ENCODE measurements around the gene RASA3.

Gene RASA3

DNA sequence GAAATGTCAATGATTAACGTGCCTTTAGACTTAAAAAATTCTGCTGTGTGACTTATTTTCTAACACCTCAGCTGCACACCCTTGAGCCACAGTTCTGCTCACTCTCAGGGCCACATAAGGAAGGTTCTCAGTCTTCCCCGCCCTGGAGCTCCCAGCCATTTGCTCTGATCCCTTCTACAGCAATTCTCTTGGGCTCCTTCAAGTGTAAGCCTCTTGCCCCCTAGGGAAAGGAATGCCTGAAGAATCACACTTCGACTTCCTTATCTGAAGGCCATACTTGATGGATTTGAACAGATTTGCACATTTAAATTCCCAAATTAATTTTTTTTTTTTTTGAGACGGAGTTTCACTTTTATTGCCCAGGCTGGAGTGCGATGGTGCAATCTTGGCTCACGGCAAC lies 44.2 kb downstream of the RASA3 start:
- Histone ChIP-seq H3K27ac (no peak overlapping the region), H3K4me3 (no peak overlapping the region)
- no peak for DNase-seq (ENCODE audit: low spot score)
- TF ChIP-seq, protein P1, sequence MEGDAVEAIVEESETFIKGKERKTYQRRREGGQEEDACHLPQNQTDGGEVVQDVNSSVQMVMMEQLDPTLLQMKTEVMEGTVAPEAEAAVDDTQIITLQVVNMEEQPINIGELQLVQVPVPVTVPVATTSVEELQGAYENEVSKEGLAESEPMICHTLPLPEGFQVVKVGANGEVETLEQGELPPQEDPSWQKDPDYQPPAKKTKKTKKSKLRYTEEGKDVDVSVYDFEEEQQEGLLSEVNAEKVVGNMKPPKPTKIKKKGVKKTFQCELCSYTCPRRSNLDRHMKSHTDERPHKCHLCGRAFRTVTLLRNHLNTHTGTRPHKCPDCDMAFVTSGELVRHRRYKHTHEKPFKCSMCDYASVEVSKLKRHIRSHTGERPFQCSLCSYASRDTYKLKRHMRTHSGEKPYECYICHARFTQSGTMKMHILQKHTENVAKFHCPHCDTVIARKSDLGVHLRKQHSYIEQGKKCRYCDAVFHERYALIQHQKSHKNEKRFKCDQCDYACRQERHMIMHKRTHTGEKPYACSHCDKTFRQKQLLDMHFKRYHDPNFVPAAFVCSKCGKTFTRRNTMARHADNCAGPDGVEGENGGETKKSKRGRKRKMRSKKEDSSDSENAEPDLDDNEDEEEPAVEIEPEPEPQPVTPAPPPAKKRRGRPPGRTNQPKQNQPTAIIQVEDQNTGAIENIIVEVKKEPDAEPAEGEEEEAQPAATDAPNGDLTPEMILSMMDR (IDR thresholded peaks at IDR 0.05): no peak

DNA sequence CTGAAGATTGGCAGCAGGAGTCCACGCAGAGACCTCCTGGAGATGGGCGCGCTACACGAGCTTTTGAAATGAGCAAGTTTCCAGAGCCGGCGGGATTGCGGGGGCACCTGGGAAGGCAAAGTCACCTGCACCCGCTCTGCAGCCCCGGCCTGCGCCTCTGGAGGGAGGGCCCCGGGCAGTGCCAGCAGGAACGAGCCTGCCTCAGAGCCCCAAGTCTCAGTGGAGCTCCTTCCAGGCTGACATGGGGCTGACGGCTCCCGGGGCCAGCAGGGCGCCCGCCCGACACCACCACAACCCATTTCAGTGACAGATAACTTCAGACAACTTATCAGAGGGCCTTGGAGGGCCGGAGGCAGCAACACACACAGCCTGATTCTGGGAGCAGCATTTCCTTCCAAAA lies 45.0 kb downstream of the RASA3 start:
- Histone ChIP-seq H3K4me3 (no peak overlapping the region), H3K27ac (no peak overlapping the region)
- no peak for DNase-seq (ENCODE audit: low spot score)
- TF ChIP-seq, protein P1 (IDR thresholded peaks at IDR 0.05): no peak

DNA sequence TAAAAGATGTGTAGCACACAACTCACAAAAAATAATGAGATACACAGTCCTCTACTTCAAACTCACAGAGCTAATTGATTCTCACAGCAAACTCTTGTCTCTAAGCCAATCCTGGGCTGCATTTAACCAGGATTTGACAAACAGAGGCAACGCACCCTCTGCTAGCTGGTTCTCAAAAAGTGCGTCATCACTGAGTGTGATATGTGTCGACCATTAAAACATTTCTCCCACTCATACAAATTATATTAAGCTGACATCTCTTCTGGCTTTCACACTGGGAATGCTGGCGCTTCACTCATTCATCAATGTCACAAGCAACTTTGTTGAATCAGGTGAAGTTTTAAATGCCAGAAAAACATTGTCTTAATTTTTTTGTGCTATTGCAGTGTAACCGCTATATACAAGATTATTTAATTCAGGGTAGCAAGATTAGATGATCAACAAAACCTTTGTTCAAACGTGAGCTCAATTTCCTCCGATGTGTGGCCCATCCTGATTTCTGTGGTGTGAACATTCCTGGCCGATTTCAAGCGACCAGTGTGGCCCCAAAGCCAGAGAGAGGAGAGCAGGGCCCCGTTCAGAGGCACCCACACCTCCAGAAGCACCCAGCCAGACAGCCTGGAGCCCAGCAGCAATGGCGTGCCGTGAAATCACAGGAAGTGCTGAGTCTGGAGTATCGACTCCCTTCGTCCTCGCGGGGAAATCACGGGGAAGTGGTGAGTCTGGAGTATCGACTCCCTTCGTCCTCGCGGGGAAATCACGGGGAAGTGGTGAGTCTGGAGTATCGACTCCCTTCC lies 49.4 kb downstream of the RASA3 start:
- DNase-seq (ENCODE audit: low spot score): no peak
- Histone ChIP-seq H3K4me3 (no peak overlapping the region), H3K27ac (no peak overlapping the region)
- TF ChIP-seq, protein P1 (IDR thresholded peaks at IDR 0.05): no peak

DNA sequence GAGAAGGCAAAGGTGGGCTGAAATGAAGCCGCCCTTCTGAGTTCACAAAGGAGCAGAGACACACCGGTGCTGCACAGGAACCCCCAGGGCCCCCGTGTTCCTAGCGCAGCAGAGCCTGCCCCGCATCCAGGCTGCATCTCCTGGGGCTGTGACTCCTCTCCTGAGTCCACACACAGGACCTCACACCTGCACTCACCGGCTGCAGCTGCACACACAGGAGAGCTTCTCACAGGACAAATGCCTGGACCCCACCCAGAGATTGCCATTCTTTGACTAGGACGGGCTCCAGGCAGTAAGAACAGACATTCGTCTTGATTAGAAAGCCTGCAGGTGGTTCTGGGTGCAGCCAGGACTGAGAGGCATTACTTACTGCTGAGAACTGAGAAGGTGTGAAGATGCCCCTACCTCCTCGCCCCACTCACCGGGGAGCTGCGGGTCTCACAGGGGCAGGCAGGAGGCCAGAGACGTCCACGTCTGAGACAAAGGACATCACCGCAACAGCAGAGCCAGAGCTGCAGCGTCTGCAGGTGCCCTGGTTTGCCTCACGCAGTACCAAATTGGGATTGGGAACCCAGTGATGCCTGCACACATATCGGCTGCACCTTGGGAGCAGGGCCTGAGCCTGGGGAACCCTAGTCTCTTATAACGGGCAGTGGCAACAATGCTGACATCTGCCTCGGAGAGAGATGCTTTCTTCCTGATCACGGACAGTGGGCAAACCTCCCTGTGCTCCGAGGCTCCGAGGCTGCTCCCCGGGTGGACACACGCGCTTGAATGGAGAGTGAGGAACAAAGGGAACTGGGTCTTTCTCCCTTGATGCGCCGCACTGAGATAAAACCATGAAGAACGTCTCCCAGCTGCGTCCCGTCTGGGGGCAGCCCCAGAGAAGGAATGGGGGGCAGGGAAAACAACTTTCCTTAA lies 50.4 kb downstream of the RASA3 start:
- no peak for DNase-seq (ENCODE audit: low spot score)
- H3K4me3 ChIP-seq: no peak overlapping the region

DNA sequence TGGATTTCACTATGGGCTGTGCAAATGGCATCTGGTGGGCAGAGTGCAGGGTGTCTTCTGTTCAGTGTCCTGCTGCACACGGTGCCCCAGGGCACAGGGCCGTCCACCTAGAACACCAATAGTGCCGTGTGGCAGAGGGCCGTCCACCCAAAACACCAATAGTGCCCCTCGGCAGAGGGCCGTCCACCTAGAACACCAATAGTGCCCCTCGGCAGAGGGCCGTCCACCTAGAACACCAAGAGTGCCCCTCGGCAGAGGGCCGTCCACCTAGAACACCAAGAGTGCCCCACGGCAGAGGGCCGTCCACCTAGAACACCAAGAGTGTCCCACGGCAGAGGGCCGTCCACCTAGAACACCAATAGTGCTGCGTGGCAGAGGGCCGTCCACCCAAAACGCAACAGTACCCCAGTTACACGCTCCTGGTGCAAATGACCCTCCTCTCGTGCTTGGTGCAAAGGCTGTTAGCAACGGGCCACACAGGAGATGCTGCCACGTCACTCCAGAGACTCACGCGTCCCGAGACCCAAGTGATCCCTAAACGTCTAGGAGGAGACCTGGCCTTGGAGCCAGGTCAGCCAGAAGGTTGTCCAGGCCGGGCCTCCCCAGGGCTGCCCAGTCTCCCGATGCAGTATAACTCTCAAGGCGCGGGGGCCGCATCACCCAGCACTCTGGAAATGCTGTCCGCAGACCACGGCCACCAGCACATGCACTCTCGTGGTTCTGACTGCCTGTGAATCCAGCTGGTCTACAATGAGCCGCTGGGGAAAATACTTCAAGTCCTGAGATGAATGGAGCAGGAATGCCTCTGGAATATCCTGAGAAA lies 51.5 kb downstream of the RASA3 start:
- TF ChIP-seq, protein P1 (IDR thresholded peaks at IDR 0.05): no peak
- H3K27ac ChIP-seq: no peak overlapping the region
- no peak overlapping the region for H3K4me3 ChIP-seq
- no peak for DNase-seq (ENCODE audit: low spot score)

More for the DNA sequence above, 50.4 kb downstream of the RASA3 start:
- TF ChIP-seq, protein P1 (IDR thresholded peaks at IDR 0.05): no peak
- no peak overlapping the region for H3K27ac ChIP-seq

DNA sequence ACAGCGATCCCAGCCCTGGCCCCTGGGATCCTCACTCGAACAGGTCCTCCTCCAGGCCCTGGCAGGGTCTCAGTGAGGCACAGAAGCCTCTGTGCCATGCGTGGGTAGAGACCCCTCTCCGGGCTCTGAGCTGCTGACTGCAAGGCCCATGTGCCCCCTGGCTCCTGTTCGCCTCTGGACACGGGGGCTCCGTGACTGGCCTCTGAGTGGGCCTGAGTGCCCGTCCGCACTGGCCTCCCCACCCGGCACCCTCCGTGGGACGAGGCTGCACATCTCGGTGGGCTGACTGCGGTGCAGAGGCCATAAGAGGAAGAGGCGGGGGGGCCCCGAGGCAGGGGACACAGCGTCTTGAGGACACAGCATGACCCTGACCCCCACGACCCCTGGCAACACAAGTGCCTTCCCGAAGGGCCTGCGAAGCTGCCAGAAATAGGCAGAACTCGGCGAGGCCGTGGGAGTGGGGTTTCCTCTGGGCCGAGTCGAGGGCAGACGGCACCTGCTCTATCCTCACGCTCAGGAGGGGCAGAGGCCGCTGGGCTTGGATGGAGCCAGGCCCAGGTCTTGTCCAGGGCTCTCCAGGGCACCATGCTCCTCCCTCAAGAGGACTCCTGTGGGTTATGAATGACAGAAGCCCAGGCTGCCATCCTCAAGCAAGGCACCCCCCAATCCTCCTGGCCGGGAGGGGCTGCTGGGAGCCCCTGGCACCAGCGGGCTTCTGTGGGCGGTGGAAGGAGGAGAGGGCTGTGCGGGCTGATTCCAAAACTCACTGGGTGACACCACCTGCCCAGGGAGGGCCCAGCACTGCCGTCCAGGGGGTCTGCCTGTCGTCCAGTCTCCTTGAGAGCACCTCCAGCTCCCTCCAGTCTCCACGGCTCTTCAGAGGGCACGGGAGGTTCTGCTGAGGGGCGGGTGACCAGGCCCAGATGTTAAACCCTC lies 52.6 kb downstream of the RASA3 start:
- TF ChIP-seq, protein P1 (IDR thresholded peaks at IDR 0.05): no peak
- H3K27ac ChIP-seq: peak overlapping the region in 1 of 2 donors; percentile 77
- no peak overlapping the region for H3K4me3 ChIP-seq
- no peak for DNase-seq (ENCODE audit: low spot score)
